ENCODE data around the gene TMEM117. TPM values are rescaled to one million over a fixed set of nuclear protein-coding genes. Genes with fewer than 3 reads are reported as not detected.

TMEM117 gene
- total RNA-seq, 2 experiments from 2014 or later, result 0.50 to 0.63 TPM

DNA sequence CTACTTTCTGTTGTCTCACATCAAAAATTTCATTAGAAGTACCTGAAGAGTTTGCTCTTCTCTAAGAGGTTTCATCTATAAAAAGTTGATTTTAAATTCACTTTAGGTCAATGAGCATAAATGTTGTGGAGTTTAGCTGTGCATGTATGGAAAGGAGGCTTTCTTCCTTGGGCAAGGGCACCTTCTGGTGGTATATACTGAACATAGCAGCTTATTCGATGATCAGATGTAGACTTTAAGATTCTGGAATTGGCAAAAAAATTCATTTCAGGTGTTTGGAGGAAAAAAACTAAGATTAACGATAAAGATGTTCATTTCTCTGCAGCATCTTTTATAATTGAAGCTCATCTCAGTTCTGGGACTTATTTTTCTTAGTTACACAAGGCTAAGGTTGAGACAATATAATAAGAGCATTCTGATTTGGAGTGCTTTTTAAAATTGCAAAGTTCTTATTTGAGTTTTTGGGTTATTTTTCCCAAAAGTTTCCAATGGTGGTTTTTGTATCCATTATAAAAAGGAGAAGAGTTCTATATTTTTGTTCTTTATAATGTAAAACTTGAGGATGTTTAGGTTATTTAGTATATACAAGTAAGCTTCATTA lies 46.8 kb downstream of the TMEM117 start:
- H3K4me1 Mint-ChIP-seq, result no peaks in the 10 kb centered on the region
- no peaks in the 10 kb centered on the region for H3K9me3 Mint-ChIP-seq (ENCODE audit: low read depth)
- ATAC-seq (peak; percentile 75), DNase-seq (peak; percentile 47)
- no peak overlapping the region for H3K4me3 Mint-ChIP-seq
- CTCF ChIA-PET, result interaction anchor here (0.6 to 2.9 kb wide), 22 partner anchors 9 to 438 kb away, joined by 3 to 26 read pairs (median 4); partner anchors contain the start of genes IRAK4, PUS7L and TWF1
- H3K27me3 Mint-ChIP-seq, result no peaks in the 10 kb centered on the region
- H3K27ac Mint-ChIP-seq, result no peak overlapping the region
- H3K36me3 Mint-ChIP-seq, result no peaks in the 10 kb centered on the region

- no peaks in the 10 kb centered on the region for H3K4me1 Mint-ChIP-seq
- ATAC-seq (no peak), DNase-seq (no peak)
- H3K4me3 Mint-ChIP-seq, result no peak overlapping the region
- H3K36me3 Mint-ChIP-seq, result no peaks in the 10 kb centered on the region
- H3K27ac Mint-ChIP-seq, result no peak overlapping the region
- no peaks in the 10 kb centered on the region for H3K9me3 Mint-ChIP-seq (ENCODE audit: low read depth)
- CTCF ChIA-PET, result interaction anchor here (1.2 to 2.9 kb wide), 11 partner anchors 8 to 439 kb away, joined by 3 to 26 read pairs (median 5); partner anchors contain the start of genes IRAK4, PUS7L and TWF1
- H3K27me3 Mint-ChIP-seq, result no peaks in the 10 kb centered on the region
Observed at GRCh38 chr12:43883311-43883710, 47.4 kb downstream of the TMEM117 start.

GRCh38 chr12:43883748-43884147 lies 47.9 kb downstream of the TMEM117 start:
- Mint-ChIP-seq H3K4me3 (no peak overlapping the region), H3K9me3 (ENCODE audit: low read depth) (no peaks in the 10 kb centered on the region), H3K27me3 (no peaks in the 10 kb centered on the region), H3K4me1 (no peaks in the 10 kb centered on the region), H3K36me3 (no peaks in the 10 kb centered on the region), H3K27ac (no peak overlapping the region)
- no peak for DNase-seq
- CTCF ChIA-PET, result interaction anchor here (1.2 to 2.9 kb wide), 6 partner anchors 8 to 439 kb away, joined by 5 to 14 read pairs (median 6); partner anchors contain the start of genes IRAK4 and PUS7L
- ATAC-seq, result no peak

- H3K27ac Mint-ChIP-seq, result no peak overlapping the region
- no peaks in the 10 kb centered on the region for H3K36me3 Mint-ChIP-seq
- ATAC-seq (no peak), DNase-seq (no peak)
- no peak overlapping the region for H3K4me3 Mint-ChIP-seq
- H3K27me3 Mint-ChIP-seq, result no peaks in the 10 kb centered on the region
- no peaks in the 10 kb centered on the region for H3K4me1 Mint-ChIP-seq
- CTCF ChIA-PET, result interaction anchor here (1.2 to 2.9 kb wide), 2 partner anchors 108 to 440 kb away, joined by 5 to 14 read pairs; no protein-coding TSS in a partner anchor
- H3K9me3 Mint-ChIP-seq (ENCODE audit: low read depth), result no peaks in the 10 kb centered on the region
Observed at GRCh38 chr12:43884683-43885410, 49.0 kb downstream of the TMEM117 start.

- CTCF ChIA-PET, result no interaction called here
- no peak overlapping the region for H3K4me3 Mint-ChIP-seq
Observed at GRCh38 chr12:43887397-43887796, 51.5 kb downstream of the TMEM117 start.

GRCh38 chr12:43891856-43892574 lies 56.1 kb downstream of the TMEM117 start:
- ATAC-seq (no peak), DNase-seq (no peak)
- Mint-ChIP-seq H3K4me1 (no peaks in the 10 kb centered on the region), H3K9me3 (ENCODE audit: low read depth) (no peaks in the 10 kb centered on the region), H3K27me3 (no peaks in the 10 kb centered on the region), H3K27ac (no peak overlapping the region), H3K36me3 (peaks cover 3% of the 10 kb centered on the region), H3K4me3 (no peak overlapping the region)
- CTCF ChIA-PET, result interaction anchor here (2.2 kb wide), 1 partner anchor 9 kb away, joined by 5 read pairs; no protein-coding TSS in a partner anchor

More at GRCh38 chr12:43887397-43887796, 51.5 kb downstream of the TMEM117 start:
- ATAC-seq (no peak), DNase-seq (no peak)
- no peaks in the 10 kb centered on the region for H3K9me3 Mint-ChIP-seq (ENCODE audit: low read depth)
- H3K36me3 Mint-ChIP-seq, result no peaks in the 10 kb centered on the region
- H3K27ac Mint-ChIP-seq, result no peak overlapping the region
- no peaks in the 10 kb centered on the region for H3K27me3 Mint-ChIP-seq
- H3K4me1 Mint-ChIP-seq, result no peaks in the 10 kb centered on the region

DNA sequence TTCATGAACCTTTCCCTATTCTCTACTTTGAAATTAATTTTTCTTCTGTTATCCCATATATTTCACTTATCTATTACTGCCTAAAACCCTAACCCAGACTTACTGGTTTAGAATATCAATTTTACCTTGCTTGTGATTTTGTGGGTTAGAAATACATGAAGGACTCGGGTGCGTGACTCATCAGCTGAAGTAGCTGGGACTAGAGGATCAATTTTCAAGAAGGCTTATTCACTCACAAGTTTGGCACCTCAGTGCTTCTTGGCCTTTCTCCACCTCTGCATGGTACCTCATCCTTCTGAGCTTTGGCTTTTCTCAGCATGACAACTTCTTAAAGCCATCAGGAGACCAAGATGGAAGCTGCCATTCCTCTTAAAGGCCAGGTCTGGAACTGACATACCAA lies 57.8 kb downstream of the TMEM117 start:
- Mint-ChIP-seq H3K4me3 (no peak overlapping the region), H3K9me3 (ENCODE audit: low read depth) (no peaks in the 10 kb centered on the region), H3K4me1 (no peaks in the 10 kb centered on the region)

GRCh38 chr12:43895580-43896206 lies 59.8 kb downstream of the TMEM117 start:
- H3K27me3 Mint-ChIP-seq, result no peaks in the 10 kb centered on the region
- H3K36me3 Mint-ChIP-seq, result peaks cover 3% of the 10 kb centered on the region
- no peaks in the 10 kb centered on the region for H3K4me1 Mint-ChIP-seq
- no peak for ATAC-seq
- H3K9me3 Mint-ChIP-seq (ENCODE audit: low read depth), result no peaks in the 10 kb centered on the region
- DNase-seq, result no peak
- CTCF ChIA-PET, result no interaction called here
- no peak overlapping the region for H3K4me3 Mint-ChIP-seq
- no peak overlapping the region for H3K27ac Mint-ChIP-seq

More for the DNA sequence above, 57.8 kb downstream of the TMEM117 start:
- no peak for ATAC-seq
- Mint-ChIP-seq H3K36me3 (peaks cover 3% of the 10 kb centered on the region), H3K27me3 (no peaks in the 10 kb centered on the region), H3K27ac (no peak overlapping the region)
- CTCF ChIA-PET, result no interaction called here
- DNase-seq, result no peak

GRCh38 chr12:43896496-43896895 lies 60.6 kb downstream of the TMEM117 start:
- ATAC-seq (no peak), DNase-seq (no peak)
- Mint-ChIP-seq H3K9me3 (ENCODE audit: low read depth) (no peaks in the 10 kb centered on the region), H3K36me3 (peaks cover 3% of the 10 kb centered on the region), H3K27me3 (no peaks in the 10 kb centered on the region), H3K4me1 (no peaks in the 10 kb centered on the region), H3K4me3 (no peak overlapping the region), H3K27ac (no peak overlapping the region)
- CTCF ChIA-PET, result interaction anchor here (1.6 kb wide), 1 partner anchor 37 kb away, joined by 3 read pairs; no protein-coding TSS in a partner anchor

GRCh38 chr12:43898474-43898873 lies 62.6 kb downstream of the TMEM117 start:
- H3K9me3 Mint-ChIP-seq (ENCODE audit: low read depth), result no peaks in the 10 kb centered on the region
- CTCF ChIA-PET, result no interaction called here
- no peak overlapping the region for H3K27ac Mint-ChIP-seq
- ATAC-seq, result no peak
- H3K4me1 Mint-ChIP-seq, result no peaks in the 10 kb centered on the region
- H3K4me3 Mint-ChIP-seq, result no peak overlapping the region
- H3K36me3 Mint-ChIP-seq, result no peaks in the 10 kb centered on the region
- no peak for DNase-seq
- H3K27me3 Mint-ChIP-seq, result no peaks in the 10 kb centered on the region

DNA sequence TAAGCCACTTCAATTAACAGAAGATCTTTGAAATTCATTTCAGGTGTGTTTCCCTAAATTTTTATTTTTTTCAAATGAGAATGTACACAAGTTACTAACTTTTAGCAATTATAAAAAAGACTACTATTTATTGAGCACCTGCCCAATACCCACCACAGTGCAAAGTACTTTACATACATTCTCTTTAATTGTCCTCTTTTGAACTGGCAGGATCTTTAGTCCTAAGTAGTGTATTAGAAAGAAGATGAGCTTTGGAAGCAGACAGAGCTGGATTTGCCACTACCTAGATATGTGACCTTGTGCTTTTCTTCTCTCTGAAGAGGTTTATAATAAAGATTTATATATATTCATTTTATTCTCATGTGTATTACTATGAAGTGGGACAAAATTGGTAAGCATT lies 63.7 kb downstream of the TMEM117 start:
- no peaks in the 10 kb centered on the region for H3K4me1 Mint-ChIP-seq
- CTCF ChIA-PET, result no interaction called here
- DNase-seq (no peak), ATAC-seq (no peak)
- no peaks in the 10 kb centered on the region for H3K27me3 Mint-ChIP-seq
- H3K27ac Mint-ChIP-seq, result no peak overlapping the region
- H3K9me3 Mint-ChIP-seq (ENCODE audit: low read depth), result no peaks in the 10 kb centered on the region
- no peaks in the 10 kb centered on the region for H3K36me3 Mint-ChIP-seq
- no peak overlapping the region for H3K4me3 Mint-ChIP-seq

DNA sequence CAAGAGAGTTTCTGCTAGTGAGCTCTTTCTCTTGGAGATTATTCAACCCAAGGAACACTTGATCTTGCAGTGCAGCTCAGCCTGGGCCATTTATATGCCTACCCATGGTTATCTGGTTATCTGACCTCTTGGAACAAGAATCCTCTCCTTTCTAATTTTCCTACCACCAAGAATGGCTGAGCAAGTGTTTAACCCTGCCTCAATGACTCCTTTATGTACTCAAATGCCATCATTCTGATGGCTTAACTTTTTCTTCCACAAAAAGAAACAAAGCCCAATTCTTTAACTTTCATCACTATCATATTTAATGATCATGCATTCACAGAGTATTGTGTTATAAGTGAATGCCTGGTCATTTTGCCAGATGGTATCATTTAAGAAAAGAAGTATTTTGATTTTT lies 67.8 kb downstream of the TMEM117 start:
- no peak for ATAC-seq
- H3K4me3 Mint-ChIP-seq, result no peak overlapping the region
- CTCF ChIA-PET, result no interaction called here
- H3K27ac Mint-ChIP-seq, result no peak overlapping the region
- H3K4me1 Mint-ChIP-seq, result no peaks in the 10 kb centered on the region
- no peaks in the 10 kb centered on the region for H3K9me3 Mint-ChIP-seq (ENCODE audit: low read depth)
- no peaks in the 10 kb centered on the region for H3K27me3 Mint-ChIP-seq
- H3K36me3 Mint-ChIP-seq, result no peaks in the 10 kb centered on the region
- no peak for DNase-seq

- Mint-ChIP-seq H3K27ac (no peak overlapping the region), H3K4me3 (no peak overlapping the region), H3K4me1 (no peaks in the 10 kb centered on the region), H3K9me3 (ENCODE audit: low read depth) (no peaks in the 10 kb centered on the region), H3K27me3 (no peaks in the 10 kb centered on the region), H3K36me3 (no peaks in the 10 kb centered on the region)
- DNase-seq (no peak), ATAC-seq (no peak)
- CTCF ChIA-PET, result no interaction called here
Observed at GRCh38 chr12:43912859-43913258, 77.0 kb downstream of the TMEM117 start.

Data from activated CD8-positive, alpha-beta memory T cell treated with anti-CD3 and anti-CD28 coated beads, Interleukin-2, amount 10 ng/mL, durations not matched to agents 7 days and 5 days (primary cell).